MCF 10A (cell line): Measurements from ENCODE around the gene PYM1. TPM values are rescaled to one million over a fixed set of nuclear protein-coding genes. Genes with fewer than 3 reads are reported as not detected.

Experiments used
- BruUV-seq: library from RNA; stranded (reverse); fragments of 400-500 nt; replicated peaks from 2 replicates; lab custom pipeline; 2021; lab: Mats Ljungman, UMichigan
- CTCF ChIA-PET: fragments of 300-600 bp; sonication (Branson Sonifier 250); formaldehyde crosslinking; extraction: SDS; loops from one replicate; lab custom pipeline; 2021; ENCODE audit warnings: antibody characterized with exemption, inconsistent platforms; lab: Yijun Ruan, JAX
- POLR2A ChIA-PET: fragments of 300-600, 350-650 bp; sonication (Branson Sonifier 250); formaldehyde crosslinking; extraction: SDS; loops from one replicate; lab custom pipeline; 2020; ENCODE audit warnings: antibody characterized with exemption, inconsistent platforms; lab: Yijun Ruan, JAX
- DNase-seq: peaks from one replicate; pipeline ENCODE4 v3.0.0-alpha.2; 2018; ENCODE audit not compliant: unreplicated experiment
- H3K27ac Mint-ChIP-seq: one replicate; pipeline ENCODE4 v1.8.0; 2022; ENCODE audit warnings: mild to moderate bottlenecking, low read depth, mixed read lengths; ENCODE audit not compliant: unreplicated experiment
- H3K27me3 Mint-ChIP-seq: one replicate; pipeline ENCODE4 v1.8.0; 2022; ENCODE audit warnings: mixed read lengths; ENCODE audit not compliant: insufficient read depth, unreplicated experiment
- H3K36me3 Mint-ChIP-seq: one replicate; pipeline ENCODE4 v1.8.0; 2022; ENCODE audit warnings: mild to moderate bottlenecking, moderate library complexity, mixed read lengths; ENCODE audit not compliant: insufficient read depth, unreplicated experiment
- H3K4me1 Mint-ChIP-seq: one replicate; pipeline ENCODE4 v1.8.0; 2022; ENCODE audit warnings: mixed read lengths; ENCODE audit not compliant: insufficient read depth, unreplicated experiment
- H3K4me3 Mint-ChIP-seq: one replicate; pipeline ENCODE4 v1.8.0; 2022; ENCODE audit warnings: mild to moderate bottlenecking, moderate library complexity, mixed read lengths; ENCODE audit not compliant: unreplicated experiment
- H3K9me3 Mint-ChIP-seq: one replicate; pipeline ENCODE4 v1.8.0; 2022; ENCODE audit warnings: mixed read lengths; ENCODE audit not compliant: unreplicated experiment
- CTCF ChIP-seq: fragments of 200-600 bp; IDR thresholded peaks from one replicate; pipeline ENCODE4 v1.8.0; 2022; ENCODE audit warnings: antibody characterized with exemption, mild to moderate bottlenecking; ENCODE audit not compliant: unreplicated experiment
- intact Hi-C: fragments of 100-400 bp; cut with micrococcal nuclease; formaldehyde crosslinking; loops from 2 replicates; pipeline ENCODE4 v1.14.1; 2022
- total RNA-seq: library from RNA; stranded (reverse); gene quantifications from 2 replicates; pipeline ENCODE4 v1.2.3, GENCODE V29; 2022

The PYM1 gene
- total RNA-seq, 1 experiment from 2014 or later = 56.5 TPM

DNA sequence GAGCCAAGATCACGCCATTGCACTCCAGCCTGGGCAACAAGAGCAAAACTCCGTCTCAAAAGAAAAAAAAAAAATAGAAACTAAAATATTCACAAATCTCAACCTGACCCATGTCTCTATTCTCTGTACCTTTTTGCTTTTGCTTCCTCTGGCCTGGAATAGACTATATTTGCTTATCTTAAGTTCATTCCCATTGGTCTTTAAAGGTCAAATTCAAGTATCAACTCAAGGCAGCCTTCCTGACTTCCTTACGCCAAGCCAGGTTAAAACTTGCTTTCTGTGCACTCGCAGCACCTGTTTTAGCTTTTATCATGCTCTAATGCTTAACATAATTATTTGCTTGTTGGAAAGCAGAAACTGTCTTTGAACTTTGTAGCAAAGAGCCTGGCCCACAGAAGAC is 14.8 kb downstream of the PYM1 start:
- CTCF ChIA-PET = interaction anchor here (0.6 to 0.9 kb wide), 3 partner anchors 13 to 32 kb away, joined by 3 read pairs; no protein-coding TSS in a partner anchor
- POLR2A ChIA-PET = interaction anchor here (0.6 to 7.1 kb wide), 6 partner anchors 9 to 191 kb away, joined by 3 to 35 read pairs (median 3); partner anchors contain the start of genes ORMDL2, PYM1 and SARNP
- no TSS peak for BruUV-seq
- no peaks in the 10 kb centered on the region for H3K27me3 Mint-ChIP-seq
- no peak overlapping the region for H3K4me3 Mint-ChIP-seq
- no peak for DNase-seq
- H3K4me1 Mint-ChIP-seq = peaks cover 33% of the 10 kb centered on the region
- TF ChIP-seq CTCF = no peak
- no peak overlapping the region for H3K27ac Mint-ChIP-seq
- intact Hi-C loops = no loop called here
- H3K36me3 Mint-ChIP-seq = peaks cover 61% of the 10 kb centered on the region
- H3K9me3 Mint-ChIP-seq = no peaks in the 10 kb centered on the region

- no peaks in the 10 kb centered on the region for H3K9me3 Mint-ChIP-seq
- ChIA-PET POLR2A (no interaction called here), CTCF (no interaction called here)
- peak overlapping the region; percentile 59 for H3K27ac Mint-ChIP-seq
- H3K4me3 Mint-ChIP-seq = no peak overlapping the region
- intact Hi-C loops = no loop called here
- H3K4me1 Mint-ChIP-seq = peaks cover 19% of the 10 kb centered on the region
- no peaks in the 10 kb centered on the region for H3K27me3 Mint-ChIP-seq
- no peak for TF ChIP-seq CTCF
- no TSS peak for BruUV-seq
- H3K36me3 Mint-ChIP-seq = peaks cover 41% of the 10 kb centered on the region
- no peak for DNase-seq
Observed at GRCh38 chr12:55909513-55909884, 18.2 kb downstream of the PYM1 start.

GRCh38 chr12:55908726-55909512 is 18.8 kb downstream of the PYM1 start:
- no peak for DNase-seq
- no TSS peak for BruUV-seq
- Mint-ChIP-seq H3K27me3 (no peaks in the 10 kb centered on the region), H3K9me3 (no peaks in the 10 kb centered on the region), H3K4me1 (peaks cover 13% of the 10 kb centered on the region), H3K36me3 (peaks cover 46% of the 10 kb centered on the region), H3K27ac (peak overlapping the region; percentile 59), H3K4me3 (no peak overlapping the region)
- no peak for TF ChIP-seq CTCF
- intact Hi-C loops = no loop called here
- CTCF ChIA-PET = no interaction called here
- POLR2A ChIA-PET = no interaction called here

- CTCF ChIA-PET = no interaction called here
- Mint-ChIP-seq H3K27me3 (no peaks in the 10 kb centered on the region), H3K36me3 (peaks cover 50% of the 10 kb centered on the region), H3K4me1 (peaks cover 12% of the 10 kb centered on the region), H3K4me3 (no peak overlapping the region), H3K9me3 (no peaks in the 10 kb centered on the region), H3K27ac (no peak overlapping the region)
- POLR2A ChIA-PET = interaction anchor here (1.2 to 2.2 kb wide), 4 partner anchors 11 to 88 kb away, joined by 3 to 7 read pairs (median 5); partner anchors contain the start of genes DNAJC14, ORMDL2 and SARNP
- intact Hi-C loops = no loop called here
- DNase-seq = no peak
- no peak for TF ChIP-seq CTCF
- BruUV-seq = no TSS peak
Observed at GRCh38 chr12:55906056-55906455, 21.6 kb downstream of the PYM1 start.
